ENCODE results near the gene LINC01488. TPM values are rescaled to one million over a fixed set of nuclear protein-coding genes. Genes with fewer than 3 reads are reported as not detected.

Gene LINC01488
- total RNA-seq (not detected), polyA plus RNA-seq (not detected)
- long read RNA-seq, donor 1 = 0 reads
- long read RNA-seq, donor 2 = 0 reads

- intact Hi-C loops (cut with DNase I) = no loop called here
- Histone ChIP-seq H3K4me1 (ENCODE audit: control insufficient read depth in 1 of 2, insufficient read depth in 2 of 2, low read length in 2 of 2) (no peaks in the 10 kb centered on the region), H3K4me3 (ENCODE audit: low read length in 2 of 2) (no peak within 1 kb of the TSS), H3K9me3 (ENCODE audit: control insufficient read depth, low read length) (no peaks in the 10 kb centered on the region), H3K27ac (ENCODE audit: low read depth in 1 of 2, low read length in 2 of 2) (no peak within 1 kb of the TSS), H3K36me3 (ENCODE audit: control insufficient read depth in 1 of 2, insufficient read depth in 2 of 2, low read length in 1 of 2) (no peaks in the 10 kb centered on the region), H3K27me3 (ENCODE audit: control insufficient read depth in 1 of 2, insufficient read depth in 2 of 2, low read length in 1 of 2) (no peaks in the 10 kb centered on the region)
- 96 to 97% methylated on average over 4 of the region's 4 CpGs for WGBS, 2 donors
- DNase-seq = peak; percentile 35 to 53
- no peak for ATAC-seq (ENCODE audit: low FRiP score)
Measured at GRCh38 chr11:69481393-69481844, at the start of gene LINC01488. Gene LINC01488 (plus strand): TSS chr11:69481663.

- DNase-seq = peak in 1 of 2 donors; percentile 25
- Histone ChIP-seq H3K27me3 (ENCODE audit: control insufficient read depth in 1 of 2, insufficient read depth in 2 of 2, low read length in 1 of 2) (no peaks in the 10 kb centered on the region), H3K4me3 (ENCODE audit: low read length in 2 of 2) (no peak overlapping the region), H3K36me3 (ENCODE audit: control insufficient read depth in 1 of 2, insufficient read depth in 2 of 2, low read length in 1 of 2) (no peaks in the 10 kb centered on the region), H3K4me1 (ENCODE audit: control insufficient read depth in 1 of 2, insufficient read depth in 2 of 2, low read length in 2 of 2) (no peaks in the 10 kb centered on the region), H3K27ac (ENCODE audit: low read depth in 1 of 2, low read length in 2 of 2) (no peak overlapping the region), H3K9me3 (ENCODE audit: control insufficient read depth, low read length) (no peaks in the 10 kb centered on the region)
- intact Hi-C loops (cut with DNase I) = no loop called here
- no peak for ATAC-seq (ENCODE audit: low FRiP score)
- 91 to 93% methylated on average over 14 of the region's 14 CpGs for WGBS, 2 donors
Measured at GRCh38 chr11:69431893-69432738, 49.3 kb upstream of the LINC01488 start.

GRCh38 chr11:69433741-69434140, 47.7 kb upstream of the LINC01488 start:
- no peak overlapping the region for H3K27ac ChIP-seq (ENCODE audit: low read depth in 1 of 2, low read length in 2 of 2)
- H3K9me3 ChIP-seq (ENCODE audit: control insufficient read depth, low read length) = no peaks in the 10 kb centered on the region
- DNase-seq (peak; percentile 25 to 67), ATAC-seq (ENCODE audit: low FRiP score) (no peak)
- no peaks in the 10 kb centered on the region for H3K4me1 ChIP-seq (ENCODE audit: control insufficient read depth in 1 of 2, insufficient read depth in 2 of 2, low read length in 2 of 2)
- no peak overlapping the region for H3K4me3 ChIP-seq (ENCODE audit: low read length in 2 of 2)
- intact Hi-C loops (cut with DNase I) = no loop called here
- no peaks in the 10 kb centered on the region for H3K36me3 ChIP-seq (ENCODE audit: control insufficient read depth in 1 of 2, insufficient read depth in 2 of 2, low read length in 1 of 2)
- no peaks in the 10 kb centered on the region for H3K27me3 ChIP-seq (ENCODE audit: control insufficient read depth in 1 of 2, insufficient read depth in 2 of 2, low read length in 1 of 2)
- WGBS, 2 donors = 96 to 98% methylated on average over 7 of the region's 7 CpGs

- Histone ChIP-seq H3K27ac (ENCODE audit: low read depth in 1 of 2, low read length in 2 of 2) (no peak overlapping the region), H3K27me3 (ENCODE audit: control insufficient read depth in 1 of 2, insufficient read depth in 2 of 2, low read length in 1 of 2) (no peaks in the 10 kb centered on the region), H3K9me3 (ENCODE audit: control insufficient read depth, low read length) (no peaks in the 10 kb centered on the region), H3K4me1 (ENCODE audit: control insufficient read depth in 1 of 2, insufficient read depth in 2 of 2, low read length in 2 of 2) (no peaks in the 10 kb centered on the region), H3K36me3 (ENCODE audit: control insufficient read depth in 1 of 2, insufficient read depth in 2 of 2, low read length in 1 of 2) (no peaks in the 10 kb centered on the region), H3K4me3 (ENCODE audit: low read length in 2 of 2) (no peak overlapping the region)
- whole genome bisulfite sequencing, 2 donors = 90 to 94% methylated on average over 11 of the region's 11 CpGs
- peak; percentile 28 to 70 for DNase-seq
- no peak for ATAC-seq (ENCODE audit: low FRiP score)
- intact Hi-C loops (cut with DNase I) = no loop called here
Measured at GRCh38 chr11:69434471-69434931, 47.0 kb upstream of the LINC01488 start.

- Histone ChIP-seq H3K4me1 (ENCODE audit: control insufficient read depth in 1 of 2, insufficient read depth in 2 of 2, low read length in 2 of 2) (no peaks in the 10 kb centered on the region), H3K36me3 (ENCODE audit: control insufficient read depth in 1 of 2, insufficient read depth in 2 of 2, low read length in 1 of 2) (no peaks in the 10 kb centered on the region), H3K4me3 (ENCODE audit: low read length in 2 of 2) (no peak overlapping the region), H3K27me3 (ENCODE audit: control insufficient read depth in 1 of 2, insufficient read depth in 2 of 2, low read length in 1 of 2) (no peaks in the 10 kb centered on the region), H3K9me3 (ENCODE audit: control insufficient read depth, low read length) (no peaks in the 10 kb centered on the region), H3K27ac (ENCODE audit: low read depth in 1 of 2, low read length in 2 of 2) (no peak overlapping the region)
- WGBS, 2 donors = 74 to 80% methylated on average over 15 of the region's 15 CpGs
- no peak for ATAC-seq (ENCODE audit: low FRiP score)
- peak; percentile 21 to 49 for DNase-seq
- intact Hi-C loops (cut with DNase I) = no loop called here
Measured at GRCh38 chr11:69435161-69435986, 46.1 kb upstream of the LINC01488 start.

- DNase-seq (peak; percentile 49 to 54), ATAC-seq (ENCODE audit: low FRiP score) (no peak)
- Histone ChIP-seq H3K9me3 (ENCODE audit: control insufficient read depth, low read length) (no peaks in the 10 kb centered on the region), H3K27me3 (ENCODE audit: control insufficient read depth in 1 of 2, insufficient read depth in 2 of 2, low read length in 1 of 2) (no peaks in the 10 kb centered on the region), H3K4me1 (ENCODE audit: control insufficient read depth in 1 of 2, insufficient read depth in 2 of 2, low read length in 2 of 2) (no peaks in the 10 kb centered on the region), H3K4me3 (ENCODE audit: low read length in 2 of 2) (no peak overlapping the region), H3K36me3 (ENCODE audit: control insufficient read depth in 1 of 2, insufficient read depth in 2 of 2, low read length in 1 of 2) (no peaks in the 10 kb centered on the region), H3K27ac (ENCODE audit: low read depth in 1 of 2, low read length in 2 of 2) (no peak overlapping the region)
- 94 to 96% methylated on average over 22 of the region's 22 CpGs for WGBS, 2 donors
- intact Hi-C loops (cut with DNase I) = no loop called here
Measured at GRCh38 chr11:69436041-69436982, 45.2 kb upstream of the LINC01488 start.

GRCh38 chr11:69437001-69437875, 44.2 kb upstream of the LINC01488 start:
- no peak overlapping the region for H3K27ac ChIP-seq (ENCODE audit: low read depth in 1 of 2, low read length in 2 of 2)
- 79 to 87% methylated on average over 15 of the region's 15 CpGs for WGBS, 2 donors
- ATAC-seq (ENCODE audit: low FRiP score) (no peak), DNase-seq (peak; percentile 37 to 70)
- H3K4me1 ChIP-seq (ENCODE audit: control insufficient read depth in 1 of 2, insufficient read depth in 2 of 2, low read length in 2 of 2) = no peaks in the 10 kb centered on the region
- H3K9me3 ChIP-seq (ENCODE audit: control insufficient read depth, low read length) = no peaks in the 10 kb centered on the region
- H3K36me3 ChIP-seq (ENCODE audit: control insufficient read depth in 1 of 2, insufficient read depth in 2 of 2, low read length in 1 of 2) = no peaks in the 10 kb centered on the region
- H3K27me3 ChIP-seq (ENCODE audit: control insufficient read depth in 1 of 2, insufficient read depth in 2 of 2, low read length in 1 of 2) = no peaks in the 10 kb centered on the region
- no peak overlapping the region for H3K4me3 ChIP-seq (ENCODE audit: low read length in 2 of 2)
- intact Hi-C loops (cut with DNase I) = no loop called here

All from aorta (tissue), 5 donors.